ENCODE results near the gene HNRNPA1. TPM values are rescaled to one million over a fixed set of nuclear protein-coding genes. Genes with fewer than 3 reads are reported as not detected.

HNRNPA1 gene
- total RNA-seq, 1 experiment from 2014 or later = 1,801 TPM

DNA sequence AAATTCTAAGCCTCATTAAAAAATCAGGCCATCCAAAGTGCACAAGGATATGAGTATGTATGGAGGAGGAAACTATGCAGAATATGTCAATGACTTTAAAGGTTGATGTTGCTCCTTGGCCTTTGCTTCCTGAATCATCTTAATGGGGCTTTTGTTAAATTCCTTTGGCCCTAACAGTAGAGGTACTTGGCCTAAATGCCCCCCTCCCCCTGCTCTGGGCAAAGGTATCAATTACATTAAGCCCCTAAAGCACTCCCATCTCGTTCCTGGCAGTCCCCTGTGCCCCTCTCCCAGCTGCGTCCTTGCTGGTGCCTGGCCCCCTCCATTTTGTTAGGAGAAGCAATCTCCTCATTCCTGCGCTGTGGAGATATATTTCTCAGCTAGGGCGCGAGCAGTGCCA is 49.2 kb downstream of the HNRNPA1 start:
- DNase-seq = no peak
- Histone ChIP-seq H3K36me3 (peaks cover 9% of the 10 kb centered on the region), H3K4me3 (no peak overlapping the region), H3K27ac (no peak overlapping the region), H3K4me1 (no peaks in the 10 kb centered on the region; the same call in 1 of the 2 replicates), H3K9me3 (replicated peaks) (no peaks in the 10 kb centered on the region), H3K27me3 (no peaks in the 10 kb centered on the region)

DNA sequence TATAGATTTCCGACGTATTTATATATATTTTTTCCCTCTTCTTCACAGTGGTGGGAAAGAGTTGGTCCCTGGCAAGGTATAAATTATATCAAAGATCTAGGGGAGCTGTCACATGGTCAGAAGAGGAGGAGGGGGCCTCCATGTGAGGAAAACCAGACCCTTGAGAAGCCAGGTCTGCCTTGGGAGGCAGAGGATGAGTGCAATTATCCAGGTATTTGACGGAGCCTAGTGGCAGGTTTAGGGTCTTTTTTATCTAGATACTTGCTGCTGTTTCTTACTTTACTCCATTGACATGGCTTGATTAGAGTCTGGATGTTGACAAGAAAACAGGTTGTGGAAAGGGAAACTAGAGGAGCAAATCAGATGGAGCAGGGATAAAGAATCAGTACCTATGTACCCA is 49.9 kb downstream of the HNRNPA1 start:
- Histone ChIP-seq H3K36me3 (peaks cover 9% of the 10 kb centered on the region), H3K9me3 (replicated peaks) (no peaks in the 10 kb centered on the region), H3K4me1 (no peaks in the 10 kb centered on the region; the same call in 1 of the 2 replicates), H3K4me3 (no peak overlapping the region), H3K27me3 (no peaks in the 10 kb centered on the region), H3K27ac (no peak overlapping the region)
- DNase-seq = no peak

DNA sequence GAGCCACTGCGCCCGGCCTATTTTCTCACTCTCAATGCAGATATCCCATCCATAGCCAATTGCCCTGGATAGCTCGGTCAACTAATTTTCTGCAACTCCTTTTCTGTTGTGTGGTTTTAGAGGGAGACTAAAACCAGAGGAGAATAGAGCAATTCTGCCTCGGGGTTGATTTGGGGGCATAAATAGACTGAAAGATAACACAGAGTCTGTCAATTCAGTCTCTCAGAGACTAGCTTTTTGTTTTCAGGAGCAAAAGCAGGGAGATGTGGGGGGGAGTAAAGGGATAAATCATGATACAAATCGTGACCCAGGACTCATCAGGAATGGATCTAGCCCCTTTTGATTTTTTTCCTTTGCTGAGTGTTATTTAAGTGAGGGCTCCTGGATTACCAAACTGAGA is 50.9 kb downstream of the HNRNPA1 start:
- Histone ChIP-seq H3K4me3 (no peak overlapping the region), H3K4me1 (no peaks in the 10 kb centered on the region; the same call in 1 of the 2 replicates), H3K27me3 (no peaks in the 10 kb centered on the region), H3K36me3 (peaks cover 9% of the 10 kb centered on the region), H3K9me3 (replicated peaks) (no peaks in the 10 kb centered on the region), H3K27ac (no peak overlapping the region)
- no peak for DNase-seq

DNA sequence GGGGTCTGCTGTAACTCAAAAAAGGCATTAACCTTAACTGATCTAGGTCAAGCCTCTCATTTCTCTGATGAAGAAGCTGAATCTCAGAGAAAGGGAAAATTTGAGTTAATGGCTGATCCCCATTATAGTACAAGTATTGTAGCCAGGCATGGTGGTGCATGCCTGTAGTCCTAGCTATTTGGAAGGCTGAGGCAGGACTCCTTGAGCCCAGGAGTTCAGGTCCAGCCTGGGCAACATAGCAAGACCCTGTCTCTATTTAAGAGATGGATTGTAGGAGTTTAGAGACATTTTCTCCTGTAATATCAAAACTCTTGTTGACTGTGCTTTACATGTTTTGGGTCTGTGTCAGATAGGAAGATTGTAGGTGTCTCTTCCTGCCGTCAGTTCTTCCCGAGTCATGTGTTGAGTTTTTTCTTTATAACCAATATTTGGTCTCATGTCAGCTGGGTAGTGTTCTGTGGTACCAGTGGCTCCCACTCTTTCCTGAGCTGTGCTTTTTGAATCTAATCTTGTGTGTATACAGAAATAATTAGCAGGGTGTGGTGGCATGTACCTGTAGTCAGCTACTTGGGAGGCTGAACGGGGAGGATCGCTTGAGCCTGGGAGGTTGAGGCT is 53.0 kb downstream of the HNRNPA1 start:
- Histone ChIP-seq H3K36me3 (peaks cover 9% of the 10 kb centered on the region), H3K27me3 (no peaks in the 10 kb centered on the region)

More for the DNA sequence above, 53.0 kb downstream of the HNRNPA1 start:
- H3K9me3 ChIP-seq (replicated peaks) = no peaks in the 10 kb centered on the region
- DNase-seq = no peak
- no peak overlapping the region for H3K4me3 ChIP-seq
- H3K4me1 ChIP-seq = no peaks in the 10 kb centered on the region; the same call in 1 of the 2 replicates
- H3K27ac ChIP-seq = no peak overlapping the region

Other genes starting within 250 kb of the HNRNPA1 start
- gene HOXC5, start 247.7 kb upstream of the HNRNPA1 start, total RNA-seq (2014; rRNA removed; shearing (Covaris generic)) = not detected in 2 replicates
- gene HOXC4, start 226.9 kb upstream of the HNRNPA1 start, total RNA-seq (2014; rRNA removed; shearing (Covaris generic)) = 4.7 and 6.3 TPM in 2 replicates
- gene SMUG1, start 91.7 kb upstream of the HNRNPA1 start, total RNA-seq (2014; rRNA removed; shearing (Covaris generic)) = 25.9 and 30.1 TPM in 2 replicates
- gene CBX5, start 604 bp upstream of the HNRNPA1 start, total RNA-seq (2014; rRNA removed; shearing (Covaris generic)) = 140 and 158 TPM in 2 replicates
- not detected in 2 replicates for gene NFE2, start 20.3 kb downstream of the HNRNPA1 start, total RNA-seq (2014; rRNA removed; shearing (Covaris generic))
- 113 and 117 TPM in 2 replicates for gene COPZ1, start 44.4 kb downstream of the HNRNPA1 start, total RNA-seq (2014; rRNA removed; shearing (Covaris generic))
- gene GPR84, start 83.8 kb downstream of the HNRNPA1 start, total RNA-seq (2014; rRNA removed; shearing (Covaris generic)) = not detected in 2 replicates
- 12.7 and 13.2 TPM in 2 replicates for gene ZNF385A, start 104.0 kb downstream of the HNRNPA1 start, total RNA-seq (2014; rRNA removed; shearing (Covaris generic))
- 37.3 and 38.1 TPM in 2 replicates for gene ITGA5, start 138.5 kb downstream of the HNRNPA1 start, total RNA-seq (2014; rRNA removed; shearing (Covaris generic))
- gene GTSF1, start 192.9 kb downstream of the HNRNPA1 start, total RNA-seq (2014; rRNA removed; shearing (Covaris generic)) = not detected in 2 replicates
- 0.13 and 0.34 TPM in 2 replicates for gene NCKAP1L, start 217.0 kb downstream of the HNRNPA1 start, total RNA-seq (2014; rRNA removed; shearing (Covaris generic))

Measured in SJCRH30 (cell line).